IPS DF 19.7 (cell line): Measurements from ENCODE around the gene PRRG1.
"Not testable (repeated sequence)": the region's sequence is repeated elsewhere in the genome, so short reads cannot be mapped to it uniquely, and the experiment has no call there.

ENCODE experiments used
- DNase-seq: peaks from one replicate; pipeline ENCODE4 v3.0.0-alpha.2; 2013; ENCODE audit warnings: low read depth, low spot score

Gene PRRG1

DNA sequence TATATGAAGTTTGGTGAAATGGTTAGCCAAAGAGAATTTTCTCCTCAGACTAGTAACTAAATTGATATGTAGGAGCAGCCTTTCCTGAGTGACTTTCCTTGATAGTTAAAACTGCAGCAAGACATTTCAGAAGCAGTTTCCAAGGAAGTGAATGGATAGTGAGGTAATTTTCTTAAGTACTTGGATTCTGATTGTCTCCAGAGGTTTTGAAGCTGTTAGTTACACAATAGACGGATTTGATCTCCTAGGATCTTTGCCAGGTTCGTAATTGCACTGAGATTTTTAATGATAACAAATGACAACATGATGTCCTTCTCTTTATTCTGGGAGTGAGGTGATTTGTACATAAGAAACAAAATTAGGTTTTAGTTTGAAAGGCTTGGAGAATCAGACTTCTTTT is 29.2 kb downstream of the PRRG1 start:
- DNase-seq = no peak

DNA sequence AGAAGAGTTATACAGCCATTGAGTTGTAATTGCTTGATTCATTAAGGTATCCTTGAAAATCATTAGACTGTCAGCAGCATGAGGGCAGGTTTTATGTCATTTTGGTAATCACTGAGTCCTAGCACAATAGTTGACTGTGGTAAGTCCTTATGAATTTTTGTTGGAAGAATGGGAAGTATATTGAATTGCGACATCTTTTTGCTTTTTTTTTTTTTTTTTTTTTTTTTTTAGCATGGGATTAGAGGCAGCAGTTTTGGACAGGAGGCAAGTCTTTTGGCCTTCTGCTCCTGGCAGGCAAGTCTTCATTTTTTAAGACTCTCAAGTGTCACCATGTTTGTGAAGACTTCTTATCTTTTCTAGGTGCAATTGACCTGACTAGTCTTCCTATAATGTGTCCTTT is 29.7 kb downstream of the PRRG1 start:
- no peak for DNase-seq

DNA sequence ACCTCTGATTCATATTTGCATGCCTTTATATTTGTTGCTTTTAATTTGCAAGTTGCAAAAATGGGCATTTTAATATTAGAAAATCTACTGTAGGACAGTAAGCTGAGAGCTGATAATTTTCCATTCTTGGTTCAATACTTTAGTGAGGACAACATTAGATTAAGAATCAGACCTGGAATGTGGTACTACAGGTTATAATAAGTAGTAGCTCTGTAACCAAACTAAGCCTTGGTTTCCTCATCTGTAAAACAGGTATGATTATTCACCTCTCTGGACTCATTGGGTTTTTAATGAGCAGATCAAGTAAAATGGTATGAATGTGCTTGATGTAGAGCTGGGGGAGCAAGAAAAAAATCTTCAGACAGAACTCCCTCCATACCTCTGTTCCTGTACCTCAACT is 31.1 kb downstream of the PRRG1 start:
- no peak for DNase-seq

DNA sequence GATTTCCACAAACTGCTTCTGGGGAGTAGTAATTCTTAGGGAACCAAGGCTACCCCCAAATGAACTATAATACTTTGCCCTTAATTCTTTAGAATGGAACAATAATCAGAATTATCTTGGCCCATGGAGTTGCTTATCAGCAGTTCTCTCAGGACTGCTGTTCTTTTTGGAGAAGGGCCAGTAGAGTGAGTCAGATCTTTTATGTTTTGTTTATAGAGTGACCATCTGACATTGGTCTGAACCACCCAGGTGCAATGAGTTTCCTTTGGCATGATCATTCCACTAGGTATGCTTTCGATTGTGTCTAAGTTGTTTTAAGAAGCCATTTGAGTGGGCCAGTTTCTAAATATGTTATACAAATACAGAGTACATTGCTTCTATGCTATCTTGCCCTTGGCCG is 31.8 kb downstream of the PRRG1 start:
- DNase-seq = no peak

DNA sequence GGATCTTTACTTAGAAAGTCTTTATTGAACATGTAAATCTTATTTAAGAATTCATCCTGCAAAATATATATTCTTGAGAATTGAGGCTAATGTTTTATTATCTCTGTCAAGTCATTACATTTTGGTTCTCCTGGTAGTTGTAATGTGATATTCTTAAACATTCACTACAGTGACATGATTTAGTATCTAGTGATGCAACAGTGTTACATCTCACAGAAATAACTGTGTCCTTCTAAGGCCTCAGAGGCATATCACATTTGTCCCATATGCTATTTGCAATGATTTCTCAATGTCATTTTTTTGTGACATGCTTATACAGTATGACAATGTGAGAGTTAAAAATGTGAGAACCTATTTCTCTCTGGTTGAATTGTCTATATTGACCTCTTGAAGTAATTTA is 34.1 kb downstream of the PRRG1 start:
- DNase-seq = no peak

DNA sequence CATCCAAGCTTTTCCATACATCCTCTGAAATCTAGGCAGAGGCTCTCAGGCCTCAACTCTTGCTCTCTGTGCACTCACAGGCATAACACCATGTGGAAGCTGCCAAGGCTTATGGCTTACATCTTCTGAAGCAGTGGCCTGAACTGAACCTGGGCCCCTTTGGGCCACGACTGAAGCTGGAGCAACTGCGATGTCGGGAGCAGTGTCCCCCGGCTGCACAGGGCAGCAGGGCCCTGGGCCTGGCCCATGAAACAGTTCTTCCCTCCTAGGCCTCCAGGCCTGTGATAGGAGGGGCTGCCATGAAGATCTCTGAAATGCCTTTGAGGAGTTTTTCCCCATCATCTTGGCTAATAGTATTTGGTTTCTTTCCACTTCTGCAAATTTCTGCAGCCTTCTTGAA is 39.2 kb downstream of the PRRG1 start:
- DNase-seq = no peak

DNA sequence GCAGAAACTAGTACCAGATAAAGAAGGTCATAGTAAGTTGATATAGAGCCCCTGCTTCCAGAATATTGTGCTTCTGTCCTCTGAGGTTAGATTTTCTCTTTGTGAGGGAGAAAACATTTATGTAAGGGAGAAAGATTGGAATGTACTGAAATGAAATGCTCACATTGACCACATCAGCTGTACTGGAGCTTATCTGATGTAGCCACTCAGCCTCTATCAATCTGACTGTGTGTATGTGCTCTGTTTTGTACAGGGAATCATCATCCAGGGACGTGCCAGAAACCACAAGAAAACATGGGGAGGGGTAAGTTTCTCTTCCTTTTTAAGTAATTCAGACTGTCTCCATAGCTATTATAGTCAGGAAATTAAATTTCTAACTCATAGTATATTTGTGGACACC is 56.8 kb downstream of the PRRG1 start:
- DNase-seq = no peak

DNA sequence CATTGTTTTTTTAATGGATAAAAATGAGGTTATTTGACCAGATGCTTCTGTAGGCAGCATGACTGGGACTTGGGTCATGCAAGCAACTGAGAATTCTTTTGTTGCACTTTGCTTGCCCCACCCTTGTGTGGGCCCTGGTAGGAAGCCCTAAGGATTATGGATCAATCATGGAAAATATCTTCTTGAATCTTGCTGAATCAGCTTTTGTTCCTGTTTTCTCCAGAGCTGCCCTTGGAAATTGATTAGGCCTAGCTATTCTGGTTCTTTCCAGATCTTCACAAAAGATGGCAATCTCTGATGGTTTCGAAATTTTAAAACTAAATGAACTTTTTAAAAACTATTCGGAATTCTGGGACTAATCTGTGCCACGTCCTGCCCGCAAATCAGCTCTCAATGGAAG is 58.6 kb downstream of the PRRG1 start:
- no peak for DNase-seq

DNA sequence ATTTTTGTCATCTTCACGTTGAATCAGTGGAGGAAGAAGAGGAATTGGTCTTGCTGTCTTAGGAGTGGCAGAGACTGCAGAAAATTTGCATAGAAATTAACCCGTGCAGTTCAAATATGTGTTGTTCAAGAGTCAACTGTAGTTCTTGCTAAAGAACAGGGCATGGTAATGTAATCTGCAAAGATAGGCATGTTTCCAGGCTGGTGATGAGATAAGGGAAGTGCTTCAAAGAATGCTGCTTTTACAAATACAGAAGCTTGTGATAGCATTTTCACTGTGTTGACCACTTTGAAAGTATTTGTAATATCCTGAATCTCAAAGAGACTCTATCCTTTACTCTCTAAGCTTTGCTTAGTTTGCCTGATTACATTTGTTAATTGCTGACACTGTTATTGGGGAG is 60.1 kb downstream of the PRRG1 start:
- no peak for DNase-seq

DNA sequence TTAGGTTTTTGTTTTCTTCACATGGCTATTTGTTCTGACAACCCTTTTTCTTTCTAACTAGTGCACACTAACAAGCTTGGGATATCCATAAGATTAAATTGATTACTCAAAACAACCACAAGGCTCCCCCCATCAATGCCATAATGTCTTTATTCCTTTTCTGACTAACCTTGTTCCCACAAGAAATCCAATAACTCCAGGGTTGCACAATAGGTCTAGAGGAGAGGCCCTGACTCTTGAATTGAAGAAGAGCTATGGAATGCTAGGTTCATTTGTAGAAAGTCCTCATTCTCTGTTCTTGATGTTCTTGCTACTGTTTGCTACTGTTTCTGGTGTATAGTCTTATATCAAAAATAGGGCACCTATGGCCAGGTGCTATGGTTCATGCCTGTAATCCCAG is 71.0 kb downstream of the PRRG1 start:
- no peak for DNase-seq

DNA sequence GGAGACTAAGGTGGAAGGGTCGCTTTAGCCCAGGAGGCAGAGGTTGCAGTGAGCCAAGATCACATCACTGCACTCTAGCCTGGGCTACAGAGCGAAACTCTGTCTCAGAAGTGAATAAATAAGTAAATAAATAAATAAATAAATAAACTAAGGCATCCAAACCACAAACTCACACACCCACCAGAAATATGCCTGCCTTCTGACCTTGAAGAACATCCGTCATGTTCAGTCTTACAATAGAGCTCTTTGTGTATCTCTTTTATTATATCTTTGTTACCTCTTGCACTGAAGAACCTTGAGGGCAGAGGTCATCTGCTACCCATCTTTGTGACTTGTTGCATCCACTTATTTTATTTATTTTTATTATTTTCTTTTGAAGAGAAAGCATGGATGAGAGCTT is 71.6 kb downstream of the PRRG1 start:
- no peak for DNase-seq

DNA sequence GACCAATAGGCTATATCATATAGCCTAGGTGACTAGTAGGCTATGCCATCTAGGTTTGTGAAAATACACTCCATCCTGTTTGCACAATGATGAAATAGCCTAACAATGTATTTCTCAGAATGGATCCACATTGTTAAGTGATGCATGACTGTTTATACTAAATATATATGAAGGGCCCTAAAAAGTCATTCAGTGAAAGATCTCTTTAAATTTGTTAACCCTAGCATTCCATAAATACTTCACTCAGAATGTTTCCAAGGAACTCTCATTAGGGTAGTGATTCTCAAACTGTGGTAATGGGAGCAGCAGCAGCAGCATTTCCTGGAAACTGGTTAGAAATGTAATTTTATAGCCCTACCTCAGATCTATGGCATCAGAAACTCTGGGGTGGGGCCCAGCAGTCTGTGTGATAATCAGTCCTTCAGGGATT is 74.9 kb downstream of the PRRG1 start:
- DNase-seq = no peak

DNA sequence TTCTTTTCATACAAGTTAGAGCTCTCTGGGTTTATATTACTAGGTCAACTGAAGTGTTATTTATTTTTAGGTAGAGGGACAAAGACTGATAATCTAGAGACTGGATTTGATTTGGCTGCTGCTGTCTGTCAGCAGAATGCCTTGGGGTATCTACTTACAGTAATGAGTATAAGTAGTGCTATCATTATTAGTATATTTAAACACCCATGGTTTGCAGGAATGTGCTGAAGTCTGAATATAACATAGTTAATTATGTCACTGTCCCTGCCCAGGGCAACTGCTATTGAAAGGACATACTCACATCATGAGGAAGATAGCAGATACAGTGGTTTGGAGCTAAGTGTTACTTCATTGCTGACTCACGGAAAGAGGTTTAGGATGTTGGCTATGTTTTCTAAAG is 76.2 kb downstream of the PRRG1 start:
- no peak for DNase-seq

DNA sequence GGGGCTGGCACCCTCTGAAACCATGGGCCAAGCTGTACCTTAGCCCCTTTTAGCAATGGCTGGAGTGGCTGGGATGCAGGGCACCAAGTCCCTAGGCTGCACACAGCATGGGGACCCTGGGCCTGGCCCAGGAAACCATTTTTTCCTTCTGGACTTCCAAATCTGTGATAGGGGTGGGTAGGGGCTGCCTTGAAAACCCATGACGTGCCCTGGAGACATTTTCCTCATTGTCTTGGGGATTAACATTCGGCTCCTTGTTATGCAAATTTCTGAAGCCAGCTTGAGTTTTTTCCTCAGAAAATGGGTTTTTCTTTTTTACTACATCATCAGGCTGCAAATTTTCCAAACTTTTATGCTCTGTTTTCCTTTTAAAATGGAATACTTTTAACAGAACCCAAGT is 79.8 kb downstream of the PRRG1 start:
- DNase-seq = not testable (repeated sequence)

DNA sequence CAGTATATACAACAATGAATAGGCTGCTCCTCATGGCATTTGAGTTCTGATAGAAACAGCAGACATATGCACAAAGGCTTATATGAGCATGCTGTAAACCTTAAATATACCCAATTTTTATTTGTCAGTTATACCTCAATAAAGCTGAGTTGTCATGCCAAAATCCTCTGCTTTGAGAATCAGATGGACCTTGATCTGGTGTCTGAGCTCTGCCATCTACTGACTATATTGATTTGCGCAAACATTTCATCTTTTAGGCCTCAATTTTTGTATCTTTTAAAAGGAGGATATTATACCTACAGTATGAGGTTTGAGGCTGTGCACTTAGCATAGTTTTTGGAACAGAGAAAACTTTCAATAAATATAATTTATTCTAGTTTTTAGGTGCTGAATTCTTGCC is 85.2 kb downstream of the PRRG1 start:
- no peak for DNase-seq

DNA sequence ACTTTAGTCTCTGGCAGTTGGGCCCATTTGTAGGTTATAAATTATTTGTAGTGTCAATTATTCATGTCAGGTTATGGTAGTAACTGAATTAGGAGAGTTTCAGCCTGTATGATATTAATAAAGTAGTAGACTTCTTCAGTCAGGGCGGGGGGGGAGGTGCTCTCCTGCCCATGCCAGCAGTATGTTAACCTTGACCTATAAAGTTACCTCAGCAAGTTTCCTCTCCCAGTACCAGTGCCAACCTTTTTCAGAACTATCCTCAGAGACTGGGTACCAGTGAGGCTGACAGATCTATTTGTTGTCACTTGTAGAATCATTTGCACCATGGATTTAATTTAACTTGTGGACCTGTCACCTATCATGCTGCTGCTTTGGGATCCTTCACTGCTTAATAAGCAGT is 88.0 kb downstream of the PRRG1 start:
- DNase-seq = no peak

DNA sequence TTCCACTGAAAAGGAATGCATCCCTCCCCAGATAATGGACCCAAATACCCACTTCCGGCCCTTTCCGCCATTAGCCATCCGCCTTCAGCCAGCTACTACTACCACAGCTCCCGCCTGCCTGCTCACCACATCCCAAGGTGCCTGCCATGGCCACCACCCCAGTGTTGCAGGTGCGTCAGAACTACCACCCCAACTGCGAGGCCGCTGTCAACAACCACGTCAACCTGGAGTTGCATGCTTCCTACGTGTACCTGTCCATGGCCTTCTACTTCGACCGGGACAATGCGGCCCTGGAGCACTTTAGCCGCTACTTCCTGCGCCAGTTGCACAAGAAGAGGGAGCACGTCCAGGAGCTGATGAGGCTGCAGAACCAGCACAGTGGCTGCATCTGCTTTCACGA is 92.2 kb downstream of the PRRG1 start:
- DNase-seq = no peak

DNA sequence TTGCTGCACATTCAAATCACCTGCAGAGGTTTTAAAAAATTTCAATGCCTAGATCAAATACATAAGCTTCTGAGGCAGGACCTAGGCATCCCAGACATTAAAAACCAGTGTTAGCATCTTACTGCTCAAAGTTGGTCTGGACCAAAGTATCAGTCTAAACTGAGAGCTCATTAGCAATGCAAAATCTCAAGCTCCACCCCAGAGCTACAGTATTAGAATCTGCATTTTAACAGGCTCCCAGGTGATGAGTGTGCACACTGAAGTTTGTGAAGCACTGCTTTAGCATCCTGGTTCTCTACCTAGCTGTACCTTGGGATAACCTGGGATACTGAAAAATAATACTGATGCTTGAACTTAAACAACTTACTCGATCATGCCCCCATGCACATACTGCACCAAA is 96.0 kb downstream of the PRRG1 start:
- DNase-seq = no peak

DNA sequence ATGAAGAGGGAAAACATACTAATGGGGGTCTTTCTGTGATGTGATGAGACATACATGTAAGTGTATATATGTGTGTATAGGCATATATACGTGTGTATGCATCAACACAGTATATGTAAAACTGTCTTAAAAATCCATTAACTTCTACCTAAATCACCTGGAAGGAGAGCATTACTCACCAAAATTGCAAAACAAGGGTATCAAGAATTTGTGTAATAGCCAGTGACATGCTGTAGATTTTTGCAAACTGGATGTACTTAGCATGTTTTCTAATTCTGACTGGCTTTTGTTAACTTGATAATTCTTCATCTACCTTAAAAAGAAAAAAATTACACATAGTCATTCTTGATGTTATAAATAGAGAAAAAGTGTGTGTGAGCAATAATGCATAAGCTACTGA is 104.7 kb downstream of the PRRG1 start:
- DNase-seq = no peak

DNA sequence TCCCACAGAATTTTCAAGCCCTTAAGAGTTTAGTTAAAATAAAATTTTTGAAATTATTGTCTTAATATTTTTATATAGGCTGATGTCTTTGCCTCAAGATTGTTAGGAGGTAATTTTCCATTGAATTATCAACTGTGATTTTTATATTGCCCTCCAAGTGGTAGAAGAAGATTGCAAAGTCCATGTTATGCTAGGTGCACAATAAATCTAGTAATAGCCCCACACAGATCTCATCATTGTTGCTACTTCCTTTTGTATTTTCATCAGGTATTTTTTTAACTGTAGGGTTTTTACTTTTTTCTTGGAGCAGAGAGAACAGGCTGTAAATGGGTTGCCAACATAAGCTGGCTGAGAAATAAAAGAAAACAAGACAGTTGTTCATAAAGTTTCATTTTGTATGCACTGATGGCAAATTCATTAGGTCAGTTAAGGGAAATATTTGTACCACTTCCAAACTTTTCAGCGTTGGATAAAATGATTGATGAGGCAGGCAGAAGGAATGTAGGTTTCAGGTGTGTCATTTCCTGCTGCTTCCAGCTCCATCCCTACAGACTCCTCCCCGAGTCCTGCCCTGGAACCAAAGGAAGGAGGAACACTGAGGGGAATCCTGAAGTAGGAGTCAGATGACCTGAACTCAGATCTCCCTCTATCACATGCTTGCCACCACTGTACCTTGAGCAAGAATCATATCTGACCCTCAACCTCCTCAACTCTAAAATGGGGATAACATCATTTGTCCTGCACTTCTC is 105.5 kb downstream of the PRRG1 start:
- no peak for DNase-seq

DNA sequence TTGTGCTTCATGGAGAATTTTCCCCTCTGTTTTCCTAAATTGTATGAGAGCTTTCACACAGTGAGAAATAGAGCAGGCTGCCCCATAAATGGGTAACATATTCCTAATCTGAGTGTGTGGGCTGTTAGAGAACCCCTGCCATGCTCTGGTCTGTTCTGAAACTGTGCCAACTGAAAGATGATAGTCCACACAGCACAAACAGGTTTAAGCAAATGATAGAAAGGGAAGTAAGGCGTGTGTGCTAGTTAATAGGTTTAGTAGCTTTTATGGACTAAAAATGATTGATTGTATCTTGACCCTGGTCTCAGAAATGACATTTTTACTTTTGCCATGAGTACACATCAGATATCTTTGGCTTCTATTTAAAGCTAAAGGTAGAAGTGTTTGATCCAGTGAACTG is 106.2 kb downstream of the PRRG1 start:
- DNase-seq = no peak

DNA sequence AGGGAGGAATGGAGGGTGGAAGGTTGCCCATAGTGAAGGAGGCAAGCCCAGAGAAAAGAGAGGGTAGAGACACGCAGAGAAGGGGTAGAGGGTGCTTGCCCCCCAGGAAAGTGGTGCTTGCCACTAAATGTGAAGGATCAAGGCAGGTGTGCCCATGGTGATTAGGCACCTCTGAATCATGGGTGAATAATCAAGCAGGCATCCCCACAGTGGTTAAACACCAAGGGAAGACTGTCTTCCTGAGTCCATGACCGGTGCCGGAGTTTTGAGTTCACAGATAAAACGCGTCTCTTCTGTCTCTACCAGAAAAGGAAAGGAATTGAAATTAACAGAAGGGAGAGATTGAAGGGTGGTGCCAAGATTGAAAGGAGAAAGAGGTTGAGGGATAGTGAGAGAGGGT is 111.1 kb downstream of the PRRG1 start:
- not testable (repeated sequence) for DNase-seq

DNA sequence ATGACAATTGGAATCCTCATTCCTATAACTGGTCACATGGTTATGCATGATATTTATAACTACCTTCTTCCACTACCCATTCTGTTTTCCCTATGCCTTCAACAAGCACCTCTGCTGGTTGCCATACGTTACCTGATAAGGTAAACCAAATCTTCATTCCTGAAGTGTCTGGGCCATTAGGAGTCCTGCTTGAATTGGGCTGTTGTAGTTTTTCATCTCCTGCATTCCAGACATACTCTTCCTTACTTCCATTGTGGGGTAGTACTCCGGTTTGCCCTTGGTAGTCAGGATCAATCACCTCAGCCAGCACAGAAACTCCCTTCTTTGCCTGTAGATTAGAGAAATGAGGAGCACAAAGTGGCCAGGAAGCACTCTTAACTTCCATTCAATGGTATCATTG is 113.2 kb downstream of the PRRG1 start:
- no peak for DNase-seq

DNA sequence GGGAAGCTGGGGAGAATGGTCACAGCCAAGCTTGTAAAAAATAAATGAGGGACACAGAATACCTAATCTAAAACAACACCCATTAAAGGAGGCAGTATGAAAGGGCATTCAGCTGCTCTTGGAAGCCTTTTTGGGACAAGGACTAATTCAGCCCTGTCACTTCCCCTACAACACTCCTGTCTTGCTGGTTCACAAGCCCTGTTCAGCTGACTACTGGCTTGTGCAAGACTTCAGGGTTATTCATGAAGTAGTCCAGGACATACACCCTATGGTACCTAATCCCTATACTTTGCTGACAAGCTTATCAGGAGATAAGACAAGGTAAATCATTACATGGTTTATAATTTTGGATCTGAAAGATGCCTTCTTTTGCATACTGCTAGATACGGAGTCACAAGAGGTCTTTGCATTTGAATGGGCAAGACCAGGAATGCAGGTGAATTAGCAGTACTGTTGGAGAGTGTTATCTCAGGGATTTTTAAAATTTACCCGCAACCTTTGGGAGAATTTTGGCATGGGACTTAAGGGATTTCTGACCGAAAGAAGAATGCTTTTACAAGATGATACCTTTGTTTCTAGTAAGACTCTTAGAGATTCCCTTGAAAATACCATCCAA is 119.1 kb downstream of the PRRG1 start:
- DNase-seq = no peak
